ENCODE measurements around the gene C1GALT1.

Gene C1GALT1

GRCh38 chr7:7223250-7223649, 40.9 kb downstream of the C1GALT1 start:
- TF ChIP-seq CTCF (IDR thresholded peaks at IDR 0.05; ENCODE audit: control insufficient read depth, insufficient read depth, low read depth, low read length, missing control alignments): no peak
- DNase-seq (ENCODE audit: low read depth): no peak

GRCh38 chr7:7226407-7226806, 44.1 kb downstream of the C1GALT1 start:
- H3K4me3 ChIP-seq (ENCODE audit: control insufficient read depth, low read depth, low read length): no peak overlapping the region
- TF ChIP-seq CTCF (IDR thresholded peaks at IDR 0.05; ENCODE audit: control insufficient read depth, insufficient read depth, low read depth, low read length, missing control alignments): no peak
- no peak for DNase-seq (ENCODE audit: low read depth)

More at GRCh38 chr7:7223250-7223649, 40.9 kb downstream of the C1GALT1 start:
- H3K4me3 ChIP-seq (ENCODE audit: control insufficient read depth, low read depth, low read length): no peak overlapping the region

GRCh38 chr7:7228472-7228871, 46.1 kb downstream of the C1GALT1 start:
- TF ChIP-seq CTCF (IDR thresholded peaks at IDR 0.05; ENCODE audit: control insufficient read depth, insufficient read depth, low read depth, low read length, missing control alignments): no peak
- no peak overlapping the region for H3K4me3 ChIP-seq (ENCODE audit: control insufficient read depth, low read depth, low read length)
- peak; percentile 3 for DNase-seq (ENCODE audit: low read depth)

- H3K4me3 ChIP-seq (ENCODE audit: control insufficient read depth, low read depth, low read length): no peak overlapping the region
- TF ChIP-seq CTCF (IDR thresholded peaks at IDR 0.05; ENCODE audit: control insufficient read depth, insufficient read depth, low read depth, low read length, missing control alignments): no peak
- DNase-seq (ENCODE audit: low read depth): no peak
Observed at GRCh38 chr7:7228967-7229366, 46.6 kb downstream of the C1GALT1 start.

GRCh38 chr7:7231000-7231399, 48.7 kb downstream of the C1GALT1 start:
- TF ChIP-seq CTCF (IDR thresholded peaks at IDR 0.05; ENCODE audit: control insufficient read depth, insufficient read depth, low read depth, low read length, missing control alignments): no peak
- no peak for DNase-seq (ENCODE audit: low read depth)
- no peak overlapping the region for H3K4me3 ChIP-seq (ENCODE audit: control insufficient read depth, low read depth, low read length)

- no peak for DNase-seq (ENCODE audit: low read depth)
- TF ChIP-seq CTCF (IDR thresholded peaks at IDR 0.05; ENCODE audit: control insufficient read depth, insufficient read depth, low read depth, low read length, missing control alignments): no peak
- H3K4me3 ChIP-seq (ENCODE audit: control insufficient read depth, low read depth, low read length): no peak overlapping the region
Observed at GRCh38 chr7:7231865-7232264, 49.5 kb downstream of the C1GALT1 start.

GRCh38 chr7:7235347-7235746, 53.0 kb downstream of the C1GALT1 start:
- H3K4me3 ChIP-seq (ENCODE audit: control insufficient read depth, low read depth, low read length): no peak overlapping the region
- no peak for DNase-seq (ENCODE audit: low read depth)
- no peak for TF ChIP-seq CTCF (IDR thresholded peaks at IDR 0.05; ENCODE audit: control insufficient read depth, insufficient read depth, low read depth, low read length, missing control alignments)

All from AG09309 (cell line).